Measurements from ENCODE around the gene PRKCA. TPM values are rescaled to one million over a fixed set of nuclear protein-coding genes. Genes with fewer than 3 reads are reported as not detected.

Gene PRKCA
- total RNA-seq, 1 experiment from 2014 or later = 4.4 TPM

- H3K79me2 ChIP-seq (ENCODE audit: low read length) = no peaks in the 10 kb centered on the region
- H4K20me1 ChIP-seq (ENCODE audit: insufficient read depth, low read depth, low read length) = no peaks in the 10 kb centered on the region
- H3K4me2 ChIP-seq (ENCODE audit: low read depth, low read length, poor library complexity, severe bottlenecking) = no peak overlapping the region
- H3K27ac ChIP-seq (ENCODE audit: low read length) = no peak overlapping the region
- H2AFZ ChIP-seq (ENCODE audit: low read length) = no peak overlapping the region
- H3K36me3 ChIP-seq (ENCODE audit: insufficient read depth, low read length) = no peaks in the 10 kb centered on the region
- peaks cover 32% of the 10 kb centered on the region for H3K4me1 ChIP-seq (ENCODE audit: low read length)
- peaks cover 3% of the 10 kb centered on the region; the same call in 1 of the 2 replicates for H3K27me3 ChIP-seq (ENCODE audit: low read length)
- no peaks in the 10 kb centered on the region for H3K9me3 ChIP-seq (ENCODE audit: low read length)
- no peaks in the 10 kb centered on the region for H3K9me2 ChIP-seq (replicated peaks; ENCODE audit: insufficient read depth, low read length)
- no peak for DNase-seq
- no peak overlapping the region for H3K9ac ChIP-seq (ENCODE audit: low read length)
- H3K4me3 ChIP-seq (ENCODE audit: low read length) = no peak overlapping the region
These were observed 220.3 kb downstream of the PRKCA start for GRCh38 chr17:66522591-66523272.

GRCh38 chr17:66523378-66524200, 221.2 kb downstream of the PRKCA start:
- no peak overlapping the region for H3K27ac ChIP-seq (ENCODE audit: low read length)
- DNase-seq = no peak
- H4K20me1 ChIP-seq (ENCODE audit: insufficient read depth, low read depth, low read length) = no peaks in the 10 kb centered on the region
- peaks cover 3% of the 10 kb centered on the region; the same call in 1 of the 2 replicates for H3K27me3 ChIP-seq (ENCODE audit: low read length)
- no peaks in the 10 kb centered on the region for H3K36me3 ChIP-seq (ENCODE audit: insufficient read depth, low read length)
- no peaks in the 10 kb centered on the region for H3K79me2 ChIP-seq (ENCODE audit: low read length)
- no peak overlapping the region for H3K4me2 ChIP-seq (ENCODE audit: low read depth, low read length, poor library complexity, severe bottlenecking)
- no peaks in the 10 kb centered on the region for H3K9me2 ChIP-seq (replicated peaks; ENCODE audit: insufficient read depth, low read length)
- peaks cover 23% of the 10 kb centered on the region for H3K4me1 ChIP-seq (ENCODE audit: low read length)
- H2AFZ ChIP-seq (ENCODE audit: low read length) = no peak overlapping the region
- H3K4me3 ChIP-seq (ENCODE audit: low read length) = no peak overlapping the region
- H3K9me3 ChIP-seq (ENCODE audit: low read length) = no peaks in the 10 kb centered on the region
- H3K9ac ChIP-seq (ENCODE audit: low read length) = no peak overlapping the region

- Histone ChIP-seq H3K36me3 (ENCODE audit: insufficient read depth, low read length) (no peaks in the 10 kb centered on the region), H3K9me2 (replicated peaks; ENCODE audit: insufficient read depth, low read length) (no peaks in the 10 kb centered on the region), H3K79me2 (ENCODE audit: low read length) (no peaks in the 10 kb centered on the region), H3K9ac (ENCODE audit: low read length) (no peak overlapping the region), H3K9me3 (ENCODE audit: low read length) (no peaks in the 10 kb centered on the region), H3K27me3 (ENCODE audit: low read length) (no peaks in the 10 kb centered on the region), H2AFZ (ENCODE audit: low read length) (no peak overlapping the region), H4K20me1 (ENCODE audit: insufficient read depth, low read depth, low read length) (no peaks in the 10 kb centered on the region), H3K4me3 (ENCODE audit: low read length) (no peak overlapping the region), H3K4me1 (ENCODE audit: low read length) (peaks cover 17% of the 10 kb centered on the region), H3K27ac (ENCODE audit: low read length) (no peak overlapping the region), H3K4me2 (ENCODE audit: low read depth, low read length, poor library complexity, severe bottlenecking) (no peak overlapping the region)
- DNase-seq = no peak
These were observed 222.5 kb downstream of the PRKCA start for GRCh38 chr17:66524877-66525276.

GRCh38 chr17:66525338-66525737, 222.9 kb downstream of the PRKCA start:
- H3K4me2 ChIP-seq (ENCODE audit: low read depth, low read length, poor library complexity, severe bottlenecking) = no peak overlapping the region
- peaks cover 17% of the 10 kb centered on the region for H3K4me1 ChIP-seq (ENCODE audit: low read length)
- H3K9ac ChIP-seq (ENCODE audit: low read length) = no peak overlapping the region
- H3K36me3 ChIP-seq (ENCODE audit: insufficient read depth, low read length) = no peaks in the 10 kb centered on the region
- H3K4me3 ChIP-seq (ENCODE audit: low read length) = no peak overlapping the region
- no peak overlapping the region for H2AFZ ChIP-seq (ENCODE audit: low read length)
- no peaks in the 10 kb centered on the region for H3K79me2 ChIP-seq (ENCODE audit: low read length)
- H3K9me2 ChIP-seq (replicated peaks; ENCODE audit: insufficient read depth, low read length) = no peaks in the 10 kb centered on the region
- H3K27ac ChIP-seq (ENCODE audit: low read length) = no peak overlapping the region
- no peaks in the 10 kb centered on the region for H4K20me1 ChIP-seq (ENCODE audit: insufficient read depth, low read depth, low read length)
- H3K27me3 ChIP-seq (ENCODE audit: low read length) = no peaks in the 10 kb centered on the region
- no peak for DNase-seq
- no peaks in the 10 kb centered on the region for H3K9me3 ChIP-seq (ENCODE audit: low read length)

GRCh38 chr17:66526827-66527226, 224.4 kb downstream of the PRKCA start:
- H3K9me3 ChIP-seq (ENCODE audit: low read length) = no peaks in the 10 kb centered on the region
- H3K36me3 ChIP-seq (ENCODE audit: insufficient read depth, low read length) = no peaks in the 10 kb centered on the region
- no peak overlapping the region for H3K4me3 ChIP-seq (ENCODE audit: low read length)
- no peak overlapping the region for H3K4me2 ChIP-seq (ENCODE audit: low read depth, low read length, poor library complexity, severe bottlenecking)
- no peak for DNase-seq
- H4K20me1 ChIP-seq (ENCODE audit: insufficient read depth, low read depth, low read length) = no peaks in the 10 kb centered on the region
- H3K27me3 ChIP-seq (ENCODE audit: low read length) = no peaks in the 10 kb centered on the region
- H3K9ac ChIP-seq (ENCODE audit: low read length) = no peak overlapping the region
- H3K79me2 ChIP-seq (ENCODE audit: low read length) = no peaks in the 10 kb centered on the region
- H3K9me2 ChIP-seq (replicated peaks; ENCODE audit: insufficient read depth, low read length) = no peaks in the 10 kb centered on the region
- H3K4me1 ChIP-seq (ENCODE audit: low read length) = peaks cover 14% of the 10 kb centered on the region
- H3K27ac ChIP-seq (ENCODE audit: low read length) = no peak overlapping the region
- no peak overlapping the region for H2AFZ ChIP-seq (ENCODE audit: low read length)

GRCh38 chr17:66527335-66527734, 224.9 kb downstream of the PRKCA start:
- H4K20me1 ChIP-seq (ENCODE audit: insufficient read depth, low read depth, low read length) = no peaks in the 10 kb centered on the region
- H3K27ac ChIP-seq (ENCODE audit: low read length) = no peak overlapping the region
- no peak for DNase-seq
- H3K9me2 ChIP-seq (replicated peaks; ENCODE audit: insufficient read depth, low read length) = no peaks in the 10 kb centered on the region
- H3K4me3 ChIP-seq (ENCODE audit: low read length) = no peak overlapping the region
- H3K36me3 ChIP-seq (ENCODE audit: insufficient read depth, low read length) = no peaks in the 10 kb centered on the region
- no peak overlapping the region for H3K4me2 ChIP-seq (ENCODE audit: low read depth, low read length, poor library complexity, severe bottlenecking)
- no peaks in the 10 kb centered on the region for H3K9me3 ChIP-seq (ENCODE audit: low read length)
- H2AFZ ChIP-seq (ENCODE audit: low read length) = no peak overlapping the region
- H3K4me1 ChIP-seq (ENCODE audit: low read length) = peaks cover 9% of the 10 kb centered on the region
- no peaks in the 10 kb centered on the region for H3K79me2 ChIP-seq (ENCODE audit: low read length)
- no peaks in the 10 kb centered on the region for H3K27me3 ChIP-seq (ENCODE audit: low read length)
- no peak overlapping the region for H3K9ac ChIP-seq (ENCODE audit: low read length)

GRCh38 chr17:66531851-66532295, 229.5 kb downstream of the PRKCA start:
- no peak overlapping the region for H3K4me3 ChIP-seq (ENCODE audit: low read length)
- H3K4me1 ChIP-seq (ENCODE audit: low read length) = peaks cover 25% of the 10 kb centered on the region
- no peaks in the 10 kb centered on the region for H3K79me2 ChIP-seq (ENCODE audit: low read length)
- no peaks in the 10 kb centered on the region for H3K9me2 ChIP-seq (replicated peaks; ENCODE audit: insufficient read depth, low read length)
- no peak overlapping the region for H3K9ac ChIP-seq (ENCODE audit: low read length)
- H3K27me3 ChIP-seq (ENCODE audit: low read length) = no peaks in the 10 kb centered on the region
- H2AFZ ChIP-seq (ENCODE audit: low read length) = no peak overlapping the region
- H4K20me1 ChIP-seq (ENCODE audit: insufficient read depth, low read depth, low read length) = no peaks in the 10 kb centered on the region
- H3K27ac ChIP-seq (ENCODE audit: low read length) = no peak overlapping the region
- no peak overlapping the region for H3K4me2 ChIP-seq (ENCODE audit: low read depth, low read length, poor library complexity, severe bottlenecking)
- no peaks in the 10 kb centered on the region for H3K36me3 ChIP-seq (ENCODE audit: insufficient read depth, low read length)
- H3K9me3 ChIP-seq (ENCODE audit: low read length) = no peaks in the 10 kb centered on the region
- no peak for DNase-seq

- Histone ChIP-seq H3K9me2 (replicated peaks; ENCODE audit: insufficient read depth, low read length) (no peaks in the 10 kb centered on the region), H3K79me2 (ENCODE audit: low read length) (no peaks in the 10 kb centered on the region), H4K20me1 (ENCODE audit: insufficient read depth, low read depth, low read length) (no peaks in the 10 kb centered on the region), H3K27me3 (ENCODE audit: low read length) (no peaks in the 10 kb centered on the region), H3K4me1 (ENCODE audit: low read length) (peaks cover 34% of the 10 kb centered on the region), H3K36me3 (ENCODE audit: insufficient read depth, low read length) (no peaks in the 10 kb centered on the region), H3K9ac (ENCODE audit: low read length) (no peak overlapping the region), H2AFZ (ENCODE audit: low read length) (no peak overlapping the region), H3K4me3 (ENCODE audit: low read length) (no peak overlapping the region), H3K4me2 (ENCODE audit: low read depth, low read length, poor library complexity, severe bottlenecking) (no peak overlapping the region), H3K27ac (ENCODE audit: low read length) (no peak overlapping the region), H3K9me3 (ENCODE audit: low read length) (no peaks in the 10 kb centered on the region)
- no peak for DNase-seq
These were observed 231.2 kb downstream of the PRKCA start for GRCh38 chr17:66533572-66533971.

Measured in Karpas-422 (cell line).